HG03066 (cell line): ENCODE results near the gene C9.
"Not testable (repeated sequence)": the region's sequence is repeated elsewhere in the genome, so short reads cannot be mapped to it uniquely, and the experiment has no call there.

ENCODE experiments used
- ATAC-seq: cut with Tn5 transposase; IDR thresholded peaks from one replicate; pipeline ENCODE4 v1.9.1; 2021; ENCODE audit warnings: low read depth; ENCODE audit not compliant: unreplicated experiment

The C9 gene

GRCh38 chr5:39364367-39364766 lies at the start of gene C9:
TSS of gene C9 (minus strand) at chr5:39364495. CDS start at chr5:39364464, 31 bp downstream.
- no peak for ATAC-seq

- no peak for ATAC-seq
Observed at GRCh38 chr5:39413771-39414170, 49.5 kb upstream of the C9 start.

- ATAC-seq, result no peak
Observed at GRCh38 chr5:39412721-39413394, 48.6 kb upstream of the C9 start.

GRCh38 chr5:39411985-39412384 lies 47.7 kb upstream of the C9 start:
- ATAC-seq, result no peak

GRCh38 chr5:39411061-39411460 lies 46.8 kb upstream of the C9 start:
- no peak for ATAC-seq

- no peak for ATAC-seq
Observed at GRCh38 chr5:39409033-39409432, 44.7 kb upstream of the C9 start.

GRCh38 chr5:39405083-39405843 lies 41.0 kb upstream of the C9 start:
- no peak for ATAC-seq

- not testable (repeated sequence) for ATAC-seq
Observed at GRCh38 chr5:39403761-39404160, 39.5 kb upstream of the C9 start.

- not testable (repeated sequence) for ATAC-seq
Observed at GRCh38 chr5:39402140-39402539, 37.8 kb upstream of the C9 start.

- ATAC-seq, result no peak
Observed at GRCh38 chr5:39400713-39401578, 36.7 kb upstream of the C9 start.

- no peak for ATAC-seq
Observed at GRCh38 chr5:39399135-39400036, 35.1 kb upstream of the C9 start.

GRCh38 chr5:39396843-39397242 lies 32.5 kb upstream of the C9 start:
- no peak for ATAC-seq

GRCh38 chr5:39395521-39395920 lies 31.2 kb upstream of the C9 start:
- no peak for ATAC-seq

GRCh38 chr5:39394946-39395345 lies 30.7 kb upstream of the C9 start:
- no peak for ATAC-seq

GRCh38 chr5:39390945-39391344 lies 26.6 kb upstream of the C9 start:
- ATAC-seq, result no peak

- ATAC-seq, result no peak
Observed at GRCh38 chr5:39387293-39387692, 23.0 kb upstream of the C9 start.

- ATAC-seq, result no peak
Observed at GRCh38 chr5:39384271-39384670, 20.0 kb upstream of the C9 start.

- ATAC-seq, result no peak
Observed at GRCh38 chr5:39381376-39381775, 17.1 kb upstream of the C9 start.

- ATAC-seq, result no peak
Observed at GRCh38 chr5:39379693-39380092, 15.4 kb upstream of the C9 start.

GRCh38 chr5:39377613-39378012 lies 13.3 kb upstream of the C9 start:
- ATAC-seq, result no peak
